HEK293 (cell line): ENCODE results near the gene TPGS1.

Experiments used
- CTCF ChIA-PET: fragments of 350-600 bp; formaldehyde crosslinking; extraction: SDS; loops from one replicate; lab custom pipeline; 2021; ENCODE audit warnings: antibody characterized with exemption; lab: Yijun Ruan, JAX
- POLR2A ChIA-PET: fragments of 300-600 bp; formaldehyde crosslinking; extraction: SDS; loops from one replicate; lab custom pipeline; 2020; ENCODE audit warnings: antibody characterized with exemption, inconsistent platforms; lab: Yijun Ruan, JAX
- H3K27ac ChIP-seq: fragments of 200-500 bp; sonication (Bioruptor generic); 2 replicates; pipeline ENCODE4 v1.5.1; 2014; ENCODE audit warnings: low read depth, low read length, control low read depth, inconsistent platforms; ENCODE audit errors: extremely low read depth
- H3K36me3 ChIP-seq, 2 experiments: fragments of 200-500 bp in 1 of 2; sonication (Bioruptor generic) in 1 of 2; 1 replicate in 1 of 2; 2 replicates in 1 of 2; pipeline ENCODE4 v1.5.1; 2014 to 2017; ENCODE audit warnings: inconsistent platforms in 2 of 2, low read length in 2 of 2; ENCODE audit not compliant: control insufficient read depth in 2 of 2, insufficient read depth in 1 of 2
- H3K4me1 ChIP-seq: fragments of 200-500 bp; sonication (Bioruptor generic); 2 replicates; pipeline ENCODE4 v1.5.1; 2014; ENCODE audit warnings: mild to moderate bottlenecking, low read length, inconsistent platforms; ENCODE audit not compliant: control insufficient read depth, insufficient read depth
- H3K4me3 ChIP-seq: 2 replicates; pipeline ENCODE4 v1.5.1; 2011; ENCODE audit warnings: low read depth, mild to moderate bottlenecking, control low read depth, low read length, moderate library complexity
- H3K9me3 ChIP-seq: fragments of 200-500 bp; sonication (Bioruptor generic); 2 replicates; pipeline ENCODE4 v1.5.1; 2014; ENCODE audit warnings: low read depth, low read length, inconsistent platforms; ENCODE audit not compliant: control insufficient read depth, insufficient read depth
- SETDB1 ChIP-seq: IDR thresholded peaks from one replicate; pipeline ENCODE4 v1.6.1; 2017; ENCODE audit warnings: mild to moderate bottlenecking, low read length, moderate library complexity, mixed read lengths; ENCODE audit not compliant: insufficient read length
- ZFP41 ChIP-seq: fragments of 450-650 bp; formaldehyde crosslinking; IDR thresholded peaks from 2 replicates; pipeline ENCODE4 v1.5.1; 2016; ENCODE audit warnings: missing biosample characterization, missing genetic modification characterization, borderline replicate concordance
- ZNF146 ChIP-seq: fragments of 450-650 bp; formaldehyde crosslinking; IDR thresholded peaks from 2 replicates; pipeline ENCODE4 v1.5.1; 2016; ENCODE audit warnings: missing biosample characterization, missing genetic modification characterization
- ZNF394 ChIP-seq: fragments of 450-650 bp; formaldehyde crosslinking; IDR thresholded peaks from 2 replicates; pipeline ENCODE4 v1.5.1; 2016; ENCODE audit warnings: missing biosample characterization, missing genetic modification characterization, mild to moderate bottlenecking, moderate library complexity, borderline replicate concordance
- ZNF423 ChIP-seq: fragments of 450-650 bp; formaldehyde crosslinking; IDR thresholded peaks from 2 replicates; pipeline ENCODE4 v1.5.1; 2016; ENCODE audit warnings: missing biosample characterization, missing genetic modification characterization
- ZNF555 ChIP-seq: fragments of 450-650 bp; formaldehyde crosslinking; conservative IDR thresholded peaks from 2 replicates; pipeline ENCODE4 v1.5.1; 2017; ENCODE audit warnings: missing biosample characterization, mild to moderate bottlenecking, missing genetic modification characterization, inconsistent platforms
- ZNF670 ChIP-seq: fragments of 450-650 bp; formaldehyde crosslinking; IDR thresholded peaks from 2 replicates; pipeline ENCODE4 v1.5.1; 2016; ENCODE audit warnings: missing biosample characterization, missing genetic modification characterization, low read depth
- ZNF707 ChIP-seq: fragments of 450-650 bp; formaldehyde crosslinking; IDR thresholded peaks from 2 replicates; pipeline ENCODE4 v1.5.1; 2016; ENCODE audit warnings: missing biosample characterization, missing genetic modification characterization
- ZNF830 ChIP-seq: fragments of 450-650 bp; IDR thresholded peaks from 2 replicates; pipeline ENCODE4 v1.5.0; 2018; ENCODE audit warnings: missing biosample characterization, missing genetic modification characterization, low read depth, mild to moderate bottlenecking, moderate library complexity
- TF ChIP-seq, protein P1 (sequence below): fragments of 450-650 bp; formaldehyde crosslinking; IDR thresholded peaks from 2 replicates; pipeline ENCODE4 v1.5.1; 2016; ENCODE audit warnings: missing biosample characterization, missing genetic modification characterization, borderline replicate concordance
- TF ChIP-seq, protein P2 (sequence below): fragments of 450-650 bp; formaldehyde crosslinking; IDR thresholded peaks from 2 replicates; pipeline ENCODE4 v1.5.1; 2016; ENCODE audit warnings: missing biosample characterization, missing genetic modification characterization
- TF ChIP-seq, protein P3 (sequence below): fragments of 450-650 bp; formaldehyde crosslinking; optimal IDR thresholded peaks from 2 replicates; pipeline ENCODE3; 2016; ENCODE audit warnings: missing biosample characterization, mild to moderate bottlenecking, missing genetic modification characterization
- TF ChIP-seq, protein P4 (sequence below): fragments of 450-650 bp; formaldehyde crosslinking; IDR thresholded peaks from 2 replicates; pipeline ENCODE4 v1.5.1; 2016; ENCODE audit warnings: missing biosample characterization, missing genetic modification characterization, borderline replicate concordance
- TF ChIP-seq, protein P5 (sequence below): fragments of 450-650 bp; formaldehyde crosslinking; IDR thresholded peaks from 2 replicates; pipeline ENCODE4 v1.5.1; 2016; ENCODE audit warnings: missing biosample characterization, missing genetic modification characterization, borderline replicate concordance

Gene TPGS1

DNA sequence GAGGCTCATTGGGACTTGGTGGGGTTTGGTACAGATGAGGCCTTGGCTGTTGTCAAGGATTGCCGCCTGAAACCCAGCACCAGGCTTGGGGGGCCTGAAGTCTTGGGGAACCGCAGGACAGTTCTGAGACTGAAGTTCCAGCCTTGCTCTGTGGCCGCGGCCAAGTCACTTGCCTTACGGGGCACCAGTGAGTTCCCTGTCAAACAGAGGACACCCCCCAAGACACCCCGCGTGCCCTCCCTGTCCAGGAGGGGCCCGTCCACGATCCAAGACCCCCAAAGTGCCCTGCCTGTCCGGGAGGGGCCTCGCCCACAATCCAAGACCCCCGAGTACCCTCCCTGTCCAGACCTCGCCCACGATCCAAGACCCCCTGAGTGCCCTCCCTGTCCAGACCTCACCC, 26.8 kb downstream of the TPGS1 start:
- POLR2A ChIA-PET = no interaction called here
- Histone ChIP-seq H3K9me3 (no peaks in the 10 kb centered on the region), H3K4me1 (peaks cover 7% of the 10 kb centered on the region), H3K27ac (no peak overlapping the region), H3K36me3 (peaks cover 6 to 40% of the 10 kb centered on the region in 2 experiments; a peak in 2 of 3 replicates)
- TF ChIP-seq SETDB1 (no peak), ZNF830 (no peak), ZNF423 (tag by site-specific recombination) (no peak), ZNF670 (tag by site-specific recombination) (no peak), ZNF394 (no peak), ZNF707 (tag by site-specific recombination) (no peak), ZNF146 (tag by site-specific recombination) (no peak), ZNF555 (tag by site-specific recombination) (no peak), ZFP41 (tag by site-specific recombination) (no peak)
- TF ChIP-seq, protein P1, sequence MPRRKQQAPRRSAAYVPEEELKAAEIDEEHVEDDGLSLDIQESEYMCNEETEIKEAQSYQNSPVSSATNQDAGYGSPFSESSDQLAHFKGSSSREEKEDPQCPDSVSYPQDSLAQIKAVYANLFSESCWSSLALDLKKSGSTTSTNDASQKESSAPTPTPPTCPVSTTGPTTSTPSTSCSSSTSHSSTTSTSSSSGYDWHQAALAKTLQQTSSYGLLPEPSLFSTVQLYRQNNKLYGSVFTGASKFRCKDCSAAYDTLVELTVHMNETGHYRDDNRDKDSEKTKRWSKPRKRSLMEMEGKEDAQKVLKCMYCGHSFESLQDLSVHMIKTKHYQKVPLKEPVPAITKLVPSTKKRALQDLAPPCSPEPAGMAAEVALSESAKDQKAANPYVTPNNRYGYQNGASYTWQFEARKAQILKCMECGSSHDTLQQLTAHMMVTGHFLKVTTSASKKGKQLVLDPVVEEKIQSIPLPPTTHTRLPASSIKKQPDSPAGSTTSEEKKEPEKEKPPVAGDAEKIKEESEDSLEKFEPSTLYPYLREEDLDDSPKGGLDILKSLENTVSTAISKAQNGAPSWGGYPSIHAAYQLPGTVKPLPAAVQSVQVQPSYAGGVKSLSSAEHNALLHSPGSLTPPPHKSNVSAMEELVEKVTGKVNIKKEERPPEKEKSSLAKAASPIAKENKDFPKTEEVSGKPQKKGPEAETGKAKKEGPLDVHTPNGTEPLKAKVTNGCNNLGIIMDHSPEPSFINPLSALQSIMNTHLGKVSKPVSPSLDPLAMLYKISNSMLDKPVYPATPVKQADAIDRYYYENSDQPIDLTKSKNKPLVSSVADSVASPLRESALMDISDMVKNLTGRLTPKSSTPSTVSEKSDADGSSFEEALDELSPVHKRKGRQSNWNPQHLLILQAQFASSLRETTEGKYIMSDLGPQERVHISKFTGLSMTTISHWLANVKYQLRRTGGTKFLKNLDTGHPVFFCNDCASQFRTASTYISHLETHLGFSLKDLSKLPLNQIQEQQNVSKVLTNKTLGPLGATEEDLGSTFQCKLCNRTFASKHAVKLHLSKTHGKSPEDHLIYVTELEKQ (tag by site-specific recombination) = no peak
- TF ChIP-seq, protein P2, sequence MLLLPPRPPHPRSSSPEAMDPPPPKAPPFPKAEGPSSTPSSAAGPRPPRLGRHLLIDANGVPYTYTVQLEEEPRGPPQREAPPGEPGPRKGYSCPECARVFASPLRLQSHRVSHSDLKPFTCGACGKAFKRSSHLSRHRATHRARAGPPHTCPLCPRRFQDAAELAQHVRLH (tag by site-specific recombination) = no peak
- TF ChIP-seq, protein P3, sequence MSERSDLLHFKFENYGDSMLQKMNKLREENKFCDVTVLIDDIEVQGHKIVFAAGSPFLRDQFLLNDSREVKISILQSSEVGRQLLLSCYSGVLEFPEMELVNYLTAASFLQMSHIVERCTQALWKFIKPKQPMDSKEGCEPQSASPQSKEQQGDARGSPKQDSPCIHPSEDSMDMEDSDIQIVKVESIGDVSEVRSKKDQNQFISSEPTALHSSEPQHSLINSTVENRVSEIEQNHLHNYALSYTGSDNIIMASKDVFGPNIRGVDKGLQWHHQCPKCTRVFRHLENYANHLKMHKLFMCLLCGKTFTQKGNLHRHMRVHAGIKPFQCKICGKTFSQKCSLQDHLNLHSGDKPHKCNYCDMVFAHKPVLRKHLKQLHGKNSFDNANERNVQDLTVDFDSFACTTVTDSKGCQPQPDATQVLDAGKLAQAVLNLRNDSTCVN (tag by site-specific recombination) = no peak
- TF ChIP-seq, protein P4, sequence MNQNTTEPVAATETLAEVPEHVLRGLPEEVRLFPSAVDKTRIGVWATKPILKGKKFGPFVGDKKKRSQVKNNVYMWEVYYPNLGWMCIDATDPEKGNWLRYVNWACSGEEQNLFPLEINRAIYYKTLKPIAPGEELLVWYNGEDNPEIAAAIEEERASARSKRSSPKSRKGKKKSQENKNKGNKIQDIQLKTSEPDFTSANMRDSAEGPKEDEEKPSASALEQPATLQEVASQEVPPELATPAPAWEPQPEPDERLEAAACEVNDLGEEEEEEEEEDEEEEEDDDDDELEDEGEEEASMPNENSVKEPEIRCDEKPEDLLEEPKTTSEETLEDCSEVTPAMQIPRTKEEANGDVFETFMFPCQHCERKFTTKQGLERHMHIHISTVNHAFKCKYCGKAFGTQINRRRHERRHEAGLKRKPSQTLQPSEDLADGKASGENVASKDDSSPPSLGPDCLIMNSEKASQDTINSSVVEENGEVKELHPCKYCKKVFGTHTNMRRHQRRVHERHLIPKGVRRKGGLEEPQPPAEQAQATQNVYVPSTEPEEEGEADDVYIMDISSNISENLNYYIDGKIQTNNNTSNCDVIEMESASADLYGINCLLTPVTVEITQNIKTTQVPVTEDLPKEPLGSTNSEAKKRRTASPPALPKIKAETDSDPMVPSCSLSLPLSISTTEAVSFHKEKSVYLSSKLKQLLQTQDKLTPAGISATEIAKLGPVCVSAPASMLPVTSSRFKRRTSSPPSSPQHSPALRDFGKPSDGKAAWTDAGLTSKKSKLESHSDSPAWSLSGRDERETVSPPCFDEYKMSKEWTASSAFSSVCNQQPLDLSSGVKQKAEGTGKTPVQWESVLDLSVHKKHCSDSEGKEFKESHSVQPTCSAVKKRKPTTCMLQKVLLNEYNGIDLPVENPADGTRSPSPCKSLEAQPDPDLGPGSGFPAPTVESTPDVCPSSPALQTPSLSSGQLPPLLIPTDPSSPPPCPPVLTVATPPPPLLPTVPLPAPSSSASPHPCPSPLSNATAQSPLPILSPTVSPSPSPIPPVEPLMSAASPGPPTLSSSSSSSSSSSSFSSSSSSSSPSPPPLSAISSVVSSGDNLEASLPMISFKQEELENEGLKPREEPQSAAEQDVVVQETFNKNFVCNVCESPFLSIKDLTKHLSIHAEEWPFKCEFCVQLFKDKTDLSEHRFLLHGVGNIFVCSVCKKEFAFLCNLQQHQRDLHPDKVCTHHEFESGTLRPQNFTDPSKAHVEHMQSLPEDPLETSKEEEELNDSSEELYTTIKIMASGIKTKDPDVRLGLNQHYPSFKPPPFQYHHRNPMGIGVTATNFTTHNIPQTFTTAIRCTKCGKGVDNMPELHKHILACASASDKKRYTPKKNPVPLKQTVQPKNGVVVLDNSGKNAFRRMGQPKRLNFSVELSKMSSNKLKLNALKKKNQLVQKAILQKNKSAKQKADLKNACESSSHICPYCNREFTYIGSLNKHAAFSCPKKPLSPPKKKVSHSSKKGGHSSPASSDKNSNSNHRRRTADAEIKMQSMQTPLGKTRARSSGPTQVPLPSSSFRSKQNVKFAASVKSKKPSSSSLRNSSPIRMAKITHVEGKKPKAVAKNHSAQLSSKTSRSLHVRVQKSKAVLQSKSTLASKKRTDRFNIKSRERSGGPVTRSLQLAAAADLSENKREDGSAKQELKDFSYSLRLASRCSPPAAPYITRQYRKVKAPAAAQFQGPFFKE (tag by site-specific recombination) = no peak
- TF ChIP-seq, protein P5, sequence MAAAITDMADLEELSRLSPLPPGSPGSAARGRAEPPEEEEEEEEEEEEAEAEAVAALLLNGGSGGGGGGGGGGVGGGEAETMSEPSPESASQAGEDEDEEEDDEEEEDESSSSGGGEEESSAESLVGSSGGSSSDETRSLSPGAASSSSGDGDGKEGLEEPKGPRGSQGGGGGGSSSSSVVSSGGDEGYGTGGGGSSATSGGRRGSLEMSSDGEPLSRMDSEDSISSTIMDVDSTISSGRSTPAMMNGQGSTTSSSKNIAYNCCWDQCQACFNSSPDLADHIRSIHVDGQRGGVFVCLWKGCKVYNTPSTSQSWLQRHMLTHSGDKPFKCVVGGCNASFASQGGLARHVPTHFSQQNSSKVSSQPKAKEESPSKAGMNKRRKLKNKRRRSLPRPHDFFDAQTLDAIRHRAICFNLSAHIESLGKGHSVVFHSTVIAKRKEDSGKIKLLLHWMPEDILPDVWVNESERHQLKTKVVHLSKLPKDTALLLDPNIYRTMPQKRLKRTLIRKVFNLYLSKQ (tag by site-specific recombination) = no peak
- TF ChIP-seq, all 188 proteins: peak for 0
- CTCF ChIA-PET = no interaction called here
- no peak overlapping the region for H3K4me3 ChIP-seq
